ENCODE data around the gene OGT.

DNA sequence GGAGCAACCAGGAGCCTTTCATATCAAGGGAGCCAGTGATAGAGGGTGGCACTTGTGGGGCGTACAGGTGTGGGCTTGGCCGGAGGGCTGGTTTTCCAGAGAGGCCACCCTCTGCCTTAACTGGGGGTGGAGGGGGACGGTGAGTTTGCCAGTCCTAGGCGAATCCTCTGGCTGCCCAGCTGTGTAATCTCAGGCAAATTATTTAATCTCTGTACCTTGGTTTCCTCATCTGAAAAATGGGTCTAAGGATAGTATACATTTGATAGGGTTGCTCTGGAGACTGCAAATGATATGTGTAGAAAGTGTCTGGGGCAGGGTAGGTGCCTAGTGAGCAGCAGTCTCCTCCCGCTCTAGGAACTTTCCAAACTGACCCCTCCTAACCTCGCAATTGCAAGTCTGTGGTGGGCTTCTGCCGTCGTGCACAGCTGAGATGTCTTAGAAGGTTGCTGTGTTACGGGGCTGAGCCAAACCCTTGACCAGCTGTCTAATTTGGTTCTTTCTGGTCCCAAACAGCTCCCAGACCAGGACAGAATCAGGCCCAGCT lies 89.2 kb downstream of the OGT start:
- TF ChIP-seq RFX5 (IDR thresholded peaks at IDR 0.05; ENCODE audit: low read length), result no peak
- TF ChIP-seq, protein P1, sequence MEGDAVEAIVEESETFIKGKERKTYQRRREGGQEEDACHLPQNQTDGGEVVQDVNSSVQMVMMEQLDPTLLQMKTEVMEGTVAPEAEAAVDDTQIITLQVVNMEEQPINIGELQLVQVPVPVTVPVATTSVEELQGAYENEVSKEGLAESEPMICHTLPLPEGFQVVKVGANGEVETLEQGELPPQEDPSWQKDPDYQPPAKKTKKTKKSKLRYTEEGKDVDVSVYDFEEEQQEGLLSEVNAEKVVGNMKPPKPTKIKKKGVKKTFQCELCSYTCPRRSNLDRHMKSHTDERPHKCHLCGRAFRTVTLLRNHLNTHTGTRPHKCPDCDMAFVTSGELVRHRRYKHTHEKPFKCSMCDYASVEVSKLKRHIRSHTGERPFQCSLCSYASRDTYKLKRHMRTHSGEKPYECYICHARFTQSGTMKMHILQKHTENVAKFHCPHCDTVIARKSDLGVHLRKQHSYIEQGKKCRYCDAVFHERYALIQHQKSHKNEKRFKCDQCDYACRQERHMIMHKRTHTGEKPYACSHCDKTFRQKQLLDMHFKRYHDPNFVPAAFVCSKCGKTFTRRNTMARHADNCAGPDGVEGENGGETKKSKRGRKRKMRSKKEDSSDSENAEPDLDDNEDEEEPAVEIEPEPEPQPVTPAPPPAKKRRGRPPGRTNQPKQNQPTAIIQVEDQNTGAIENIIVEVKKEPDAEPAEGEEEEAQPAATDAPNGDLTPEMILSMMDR (IDR thresholded peaks at IDR 0.05), result no peak
- no peak for TF ChIP-seq RAD21 (IDR thresholded peaks at IDR 0.05; ENCODE audit: low read length)
- no peak for TF ChIP-seq POLR2AphosphoS5 (IDR thresholded peaks at IDR 0.05; ENCODE audit: low read depth, low read length)
